Glutamatergic neuron (in vitro differentiated cells): ENCODE data around the gene TTC34. TPM values are rescaled to one million over a fixed set of nuclear protein-coding genes. Genes with fewer than 3 reads are reported as not detected.

Experiments
- DNase-seq: peaks from one replicate; pipeline ENCODE4 v3.0.0; 2022
- H3K27ac Mint-ChIP-seq: one replicate; pipeline ENCODE4 v1.8.0; 2020; ENCODE audit warnings: mild to moderate bottlenecking, mixed read lengths, inconsistent platforms; ENCODE audit not compliant: unreplicated experiment
- H3K27me3 Mint-ChIP-seq: one replicate; pipeline ENCODE4 v1.8.0; 2020; ENCODE audit warnings: mild to moderate bottlenecking, moderate library complexity, mixed read lengths, inconsistent platforms; ENCODE audit not compliant: unreplicated experiment
- H3K36me3 Mint-ChIP-seq: one replicate; pipeline ENCODE4 v1.8.0; 2020; ENCODE audit warnings: mild to moderate bottlenecking, mixed read lengths, inconsistent platforms; ENCODE audit not compliant: unreplicated experiment
- H3K4me1 Mint-ChIP-seq: one replicate; pipeline ENCODE4 v1.8.0; 2020; ENCODE audit warnings: mild to moderate bottlenecking, low read depth, mixed read lengths, inconsistent platforms; ENCODE audit not compliant: unreplicated experiment
- H3K4me3 Mint-ChIP-seq: one replicate; pipeline ENCODE4 v1.8.0; 2020; ENCODE audit warnings: mild to moderate bottlenecking, mixed read lengths, inconsistent platforms; ENCODE audit not compliant: unreplicated experiment
- H3K9me3 Mint-ChIP-seq: one replicate; pipeline ENCODE4 v1.8.0; 2020; ENCODE audit warnings: mild to moderate bottlenecking, moderate library complexity, mixed read lengths, inconsistent platforms; ENCODE audit not compliant: unreplicated experiment
- CTCF ChIP-seq: fragments of 200-600 bp; sonication (generic); IDR thresholded peaks from one replicate; pipeline ENCODE4 v1.5.0; 2021; ENCODE audit not compliant: partially characterized antibody, unreplicated experiment
- total RNA-seq: library from RNA; stranded (reverse); fragmentation: NEBNext Ultra II Directional; extraction: Animal tissue kit (Norgen Biotek cat#: 25700); gene quantifications from one replicate; pipeline ENCODE4 v1.2.1, GENCODE V29; 2021; ENCODE audit not compliant: unreplicated experiment

TTC34 gene
- total RNA-seq, 1 donor from 2014 or later = 0.74 TPM

DNA sequence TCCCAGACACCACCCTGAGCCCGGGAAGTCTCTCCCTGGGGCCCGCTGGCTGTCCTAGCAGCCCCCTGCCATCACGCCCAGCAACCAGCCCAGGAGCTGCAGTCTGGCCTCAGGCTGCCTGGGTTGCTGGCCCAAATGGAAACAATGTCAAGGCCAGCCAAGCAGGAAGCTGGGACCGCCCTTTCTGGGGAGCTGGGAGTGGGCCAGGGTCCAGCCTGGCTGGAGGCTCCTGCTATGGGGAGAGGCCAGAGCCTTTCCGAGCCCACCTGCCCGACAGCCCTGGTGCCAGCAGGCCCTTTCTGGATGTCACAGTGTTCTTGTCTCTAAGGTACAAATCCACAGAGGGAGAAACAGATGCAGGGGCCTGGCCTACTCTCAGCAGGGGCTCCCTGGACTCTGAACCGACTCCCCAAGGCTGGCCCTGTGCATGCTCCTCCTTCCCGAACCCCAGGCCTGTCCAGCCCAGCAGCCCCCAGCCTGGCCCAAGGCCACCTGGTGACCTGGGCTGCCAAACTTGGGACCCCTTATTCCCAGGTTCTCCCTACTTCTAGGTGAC, 167.5 kb downstream of the TTC34 start:
- no peak for DNase-seq

DNA sequence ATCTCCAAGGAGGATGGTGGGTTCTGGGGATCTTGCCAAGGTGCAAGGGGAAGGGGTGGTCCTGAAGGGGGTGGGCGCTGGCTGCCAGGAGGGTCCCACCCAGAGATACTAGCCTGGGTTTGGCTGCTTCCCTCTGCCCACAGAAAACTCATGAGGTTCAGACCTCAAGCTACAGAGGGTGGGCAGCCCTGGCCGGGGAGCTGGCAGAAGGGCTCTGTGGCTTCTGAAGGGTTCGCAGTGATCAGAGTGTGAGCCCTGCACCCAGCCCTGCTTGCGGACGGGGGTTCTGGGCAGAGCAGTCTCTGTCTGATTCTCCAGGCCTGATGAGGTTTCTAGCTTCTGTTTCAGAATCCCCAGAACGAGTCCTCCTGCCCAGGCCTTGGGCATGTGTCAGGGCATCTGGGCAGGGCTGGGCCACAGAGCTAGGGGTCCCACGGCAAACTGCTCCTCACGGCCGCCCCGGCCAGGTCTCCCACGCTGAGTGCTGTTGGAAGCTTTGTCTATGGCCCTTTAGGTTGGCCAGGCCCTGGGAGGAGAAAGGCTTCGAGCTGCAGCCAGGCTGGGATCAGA, 168.0 kb downstream of the TTC34 start:
- Mint-ChIP-seq H3K4me3 (no peak overlapping the region), H3K9me3 (peaks cover 14% of the 10 kb centered on the region), H3K4me1 (no peaks in the 10 kb centered on the region), H3K27ac (no peak overlapping the region), H3K27me3 (peaks cover 16% of the 10 kb centered on the region), H3K36me3 (peaks cover 15% of the 10 kb centered on the region)
- TF ChIP-seq CTCF = no peak
- DNase-seq = no peak

More for the DNA sequence above, 167.5 kb downstream of the TTC34 start:
- no peaks in the 10 kb centered on the region for H3K4me1 Mint-ChIP-seq
- no peak overlapping the region for H3K4me3 Mint-ChIP-seq
- peaks cover 16% of the 10 kb centered on the region for H3K27me3 Mint-ChIP-seq
- peaks cover 14% of the 10 kb centered on the region for H3K9me3 Mint-ChIP-seq
- peaks cover 15% of the 10 kb centered on the region for H3K36me3 Mint-ChIP-seq
- no peak overlapping the region for H3K27ac Mint-ChIP-seq
- TF ChIP-seq CTCF = no peak

DNA sequence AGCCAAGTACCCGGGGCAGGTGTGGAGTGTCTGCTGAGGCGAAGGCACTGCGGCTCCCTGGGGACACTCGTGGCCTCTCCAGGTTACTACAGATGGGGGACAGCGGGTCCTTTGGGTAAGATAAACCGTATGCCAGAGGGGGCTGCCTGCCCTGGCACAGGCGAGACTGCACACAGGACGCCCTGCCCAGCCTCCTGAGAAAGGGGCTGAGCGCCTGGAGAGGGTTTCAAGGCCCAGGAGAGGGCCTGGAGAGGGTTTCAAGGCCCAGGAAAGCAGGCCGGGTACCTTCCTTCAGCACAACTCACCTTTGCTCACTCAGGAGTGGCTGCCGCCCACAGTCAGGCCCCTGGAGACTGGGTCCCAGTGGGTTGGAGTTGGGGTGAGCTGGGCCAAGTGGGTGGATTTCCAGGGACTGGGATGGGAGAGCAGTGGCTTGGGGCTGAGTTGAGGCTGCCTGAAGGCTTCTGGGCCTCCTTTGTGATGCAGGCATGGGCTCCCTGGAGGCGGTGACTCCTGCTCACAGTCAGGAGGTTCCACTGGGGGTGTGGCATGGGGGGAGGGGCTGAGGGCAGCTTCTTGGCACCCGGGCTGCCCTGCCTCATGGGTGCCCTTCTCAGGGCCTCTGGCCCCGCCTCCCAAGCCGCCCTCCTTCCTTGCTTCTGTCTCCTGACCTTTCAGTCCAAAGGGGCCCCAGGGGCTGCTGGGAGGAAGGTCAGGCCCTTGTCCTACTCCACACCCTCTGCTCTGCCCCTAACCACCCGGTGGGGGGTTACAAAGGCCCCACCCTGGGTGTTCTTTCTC, 168.7 kb downstream of the TTC34 start, which contains the start of gene MMEL1:
TSS of gene MMEL1 (minus strand) at position 456 of the 801 bp plus-strand sequence. CDS start 3,532 bp downstream, outside the sequence.
- no peak for DNase-seq
- H3K36me3 Mint-ChIP-seq = peaks cover 15% of the 10 kb centered on the region
- H3K27ac Mint-ChIP-seq = no peak within 1 kb of the TSS
- H3K4me3 Mint-ChIP-seq = no peak within 1 kb of the TSS
- no peaks in the 10 kb centered on the region for H3K4me1 Mint-ChIP-seq
- peaks cover 12% of the 10 kb centered on the region for H3K9me3 Mint-ChIP-seq
- no peak for TF ChIP-seq CTCF
- peaks cover 16% of the 10 kb centered on the region for H3K27me3 Mint-ChIP-seq

DNA sequence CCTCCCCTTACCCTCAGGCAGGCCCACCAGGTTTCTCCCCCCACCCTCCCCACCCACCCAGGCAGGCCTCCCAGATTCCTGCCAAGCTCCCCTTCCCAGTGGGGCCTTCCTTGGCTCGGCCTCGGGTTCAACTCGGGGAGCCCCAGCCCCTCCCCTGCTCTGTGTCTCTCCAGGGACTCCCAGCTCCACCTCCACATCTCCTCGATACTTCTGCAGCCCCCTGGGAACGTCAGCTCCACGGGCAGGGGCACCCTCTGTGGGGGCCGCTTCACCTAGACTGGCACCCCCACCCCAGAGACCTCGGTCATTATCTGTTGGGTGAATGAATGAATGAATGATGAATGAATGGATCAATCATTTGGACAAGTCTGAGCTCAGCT, 169.5 kb downstream of the TTC34 start:
- no peak for DNase-seq
- Mint-ChIP-seq H3K4me1 (no peaks in the 10 kb centered on the region), H3K27ac (no peak overlapping the region), H3K4me3 (no peak overlapping the region), H3K27me3 (peaks cover 19% of the 10 kb centered on the region), H3K9me3 (peaks cover 10% of the 10 kb centered on the region), H3K36me3 (peaks cover 12% of the 10 kb centered on the region)
- TF ChIP-seq CTCF = no peak
